ENCODE measurements around the gene DLX4. TPM values are rescaled to one million over a fixed set of nuclear protein-coding genes. Genes with fewer than 3 reads are reported as not detected.

Gene DLX4
- polyA plus RNA-seq, 2 donors: 0.28 to 1.0 TPM

- Histone ChIP-seq H3K9me3 (ENCODE audit: control insufficient read depth in 2 of 2, insufficient read depth in 1 of 2, low read depth in 1 of 2, low read length in 1 of 2) (peaks cover 0 to 2% of the 10 kb centered on the region in 2 donors), H3K4me3 (ENCODE audit: low read depth in 1 of 2, low read length in 2 of 2) (no peak overlapping the region), H3K36me3 (ENCODE audit: control insufficient read depth in 2 of 2, insufficient read depth in 2 of 2, low read length in 1 of 2) (no peaks in the 10 kb centered on the region), H3K27me3 (ENCODE audit: control insufficient read depth in 1 of 2, insufficient read depth in 2 of 2, low read length in 2 of 2) (no peaks in the 10 kb centered on the region), H3K4me1 (ENCODE audit: control insufficient read depth in 2 of 2, insufficient read depth in 2 of 2, low read length in 1 of 2) (peaks cover 0 to 2% of the 10 kb centered on the region in 2 donors), H3K27ac (ENCODE audit: low read depth in 2 of 2, low read length in 1 of 2) (no peak overlapping the region)
- 37 to 47% methylated on average over 26 of the region's 26 CpGs for WGBS, 2 donors
Measured at GRCh38 chr17:49944273-49944870, 24.6 kb upstream of the DLX4 start.

- Histone ChIP-seq H3K4me3 (ENCODE audit: low read depth in 1 of 2, low read length in 2 of 2) (no peak overlapping the region), H3K27me3 (ENCODE audit: control insufficient read depth in 1 of 2, insufficient read depth in 2 of 2, low read length in 2 of 2) (no peaks in the 10 kb centered on the region), H3K9me3 (ENCODE audit: control insufficient read depth in 2 of 2, insufficient read depth in 1 of 2, low read depth in 1 of 2, low read length in 1 of 2) (no peaks in the 10 kb centered on the region), H3K4me1 (ENCODE audit: control insufficient read depth in 2 of 2, insufficient read depth in 2 of 2, low read length in 1 of 2) (peaks cover 0 to 2% of the 10 kb centered on the region in 2 donors), H3K27ac (ENCODE audit: low read depth in 2 of 2, low read length in 1 of 2) (no peak overlapping the region), H3K36me3 (ENCODE audit: control insufficient read depth in 2 of 2, insufficient read depth in 2 of 2, low read length in 1 of 2) (no peaks in the 10 kb centered on the region)
- 82 to 83% methylated on average over 8 of the region's 8 CpGs for WGBS, 2 donors
Measured at GRCh38 chr17:49946208-49946607, 22.8 kb upstream of the DLX4 start.

GRCh38 chr17:49946964-49947584 is 21.9 kb upstream of the DLX4 start:
- Histone ChIP-seq H3K27ac (ENCODE audit: low read depth in 2 of 2, low read length in 1 of 2) (no peak overlapping the region), H3K9me3 (ENCODE audit: control insufficient read depth in 2 of 2, insufficient read depth in 1 of 2, low read depth in 1 of 2, low read length in 1 of 2) (no peaks in the 10 kb centered on the region), H3K4me1 (ENCODE audit: control insufficient read depth in 2 of 2, insufficient read depth in 2 of 2, low read length in 1 of 2) (peaks cover 0 to 2% of the 10 kb centered on the region in 2 donors), H3K4me3 (ENCODE audit: low read depth in 1 of 2, low read length in 2 of 2) (no peak overlapping the region), H3K36me3 (ENCODE audit: control insufficient read depth in 2 of 2, insufficient read depth in 2 of 2, low read length in 1 of 2) (no peaks in the 10 kb centered on the region), H3K27me3 (ENCODE audit: control insufficient read depth in 1 of 2, insufficient read depth in 2 of 2, low read length in 2 of 2) (no peaks in the 10 kb centered on the region)
- WGBS, 2 donors: 82 to 88% methylated on average over 9 to 11 of the region's 11 CpGs

GRCh38 chr17:49949634-49950033 is 19.4 kb upstream of the DLX4 start:
- WGBS, 2 donors: 79 to 80% methylated on average over 2 of the region's 2 CpGs
- H3K27me3 ChIP-seq (ENCODE audit: control insufficient read depth in 1 of 2, insufficient read depth in 2 of 2, low read length in 2 of 2): no peaks in the 10 kb centered on the region

GRCh38 chr17:49951362-49952082 is 17.5 kb upstream of the DLX4 start:
- Histone ChIP-seq H3K27me3 (ENCODE audit: control insufficient read depth in 1 of 2, insufficient read depth in 2 of 2, low read length in 2 of 2) (no peaks in the 10 kb centered on the region), H3K4me1 (ENCODE audit: control insufficient read depth in 2 of 2, insufficient read depth in 2 of 2, low read length in 1 of 2) (no peaks in the 10 kb centered on the region), H3K9me3 (ENCODE audit: control insufficient read depth in 2 of 2, insufficient read depth in 1 of 2, low read depth in 1 of 2, low read length in 1 of 2) (no peaks in the 10 kb centered on the region), H3K36me3 (ENCODE audit: control insufficient read depth in 2 of 2, insufficient read depth in 2 of 2, low read length in 1 of 2) (no peaks in the 10 kb centered on the region), H3K4me3 (ENCODE audit: low read depth in 1 of 2, low read length in 2 of 2) (no peak overlapping the region), H3K27ac (ENCODE audit: low read depth in 2 of 2, low read length in 1 of 2) (no peak overlapping the region)
- WGBS, 2 donors: 49 to 53% methylated on average over 14 of the region's 14 CpGs

More at GRCh38 chr17:49949634-49950033, 19.4 kb upstream of the DLX4 start:
- Histone ChIP-seq H3K27ac (ENCODE audit: low read depth in 2 of 2, low read length in 1 of 2) (no peak overlapping the region), H3K4me1 (ENCODE audit: control insufficient read depth in 2 of 2, insufficient read depth in 2 of 2, low read length in 1 of 2) (peaks cover 0 to 2% of the 10 kb centered on the region in 2 donors), H3K36me3 (ENCODE audit: control insufficient read depth in 2 of 2, insufficient read depth in 2 of 2, low read length in 1 of 2) (no peaks in the 10 kb centered on the region), H3K9me3 (ENCODE audit: control insufficient read depth in 2 of 2, insufficient read depth in 1 of 2, low read depth in 1 of 2, low read length in 1 of 2) (no peaks in the 10 kb centered on the region), H3K4me3 (ENCODE audit: low read depth in 1 of 2, low read length in 2 of 2) (no peak overlapping the region)

- H3K27me3 ChIP-seq (ENCODE audit: control insufficient read depth in 1 of 2, insufficient read depth in 2 of 2, low read length in 2 of 2): no peaks in the 10 kb centered on the region
- no peaks in the 10 kb centered on the region for H3K36me3 ChIP-seq (ENCODE audit: control insufficient read depth in 2 of 2, insufficient read depth in 2 of 2, low read length in 1 of 2)
- no peak overlapping the region for H3K27ac ChIP-seq (ENCODE audit: low read depth in 2 of 2, low read length in 1 of 2)
- H3K9me3 ChIP-seq (ENCODE audit: control insufficient read depth in 2 of 2, insufficient read depth in 1 of 2, low read depth in 1 of 2, low read length in 1 of 2): no peaks in the 10 kb centered on the region
- WGBS, 2 donors: 39 to 40% methylated on average over 7 of the region's 7 CpGs
- H3K4me1 ChIP-seq (ENCODE audit: control insufficient read depth in 2 of 2, insufficient read depth in 2 of 2, low read length in 1 of 2): peaks cover 0 to 4% of the 10 kb centered on the region in 2 donors
- H3K4me3 ChIP-seq (ENCODE audit: low read depth in 1 of 2, low read length in 2 of 2): no peak overlapping the region
Measured at GRCh38 chr17:49952209-49952911, 16.6 kb upstream of the DLX4 start.

GRCh38 chr17:49952912-49953497 is 16.0 kb upstream of the DLX4 start:
- Histone ChIP-seq H3K27me3 (ENCODE audit: control insufficient read depth in 1 of 2, insufficient read depth in 2 of 2, low read length in 2 of 2) (no peaks in the 10 kb centered on the region), H3K9me3 (ENCODE audit: control insufficient read depth in 2 of 2, insufficient read depth in 1 of 2, low read depth in 1 of 2, low read length in 1 of 2) (no peaks in the 10 kb centered on the region), H3K36me3 (ENCODE audit: control insufficient read depth in 2 of 2, insufficient read depth in 2 of 2, low read length in 1 of 2) (no peaks in the 10 kb centered on the region), H3K4me3 (ENCODE audit: low read depth in 1 of 2, low read length in 2 of 2) (no peak overlapping the region), H3K4me1 (ENCODE audit: control insufficient read depth in 2 of 2, insufficient read depth in 2 of 2, low read length in 1 of 2) (peaks cover 0 to 4% of the 10 kb centered on the region in 2 donors), H3K27ac (ENCODE audit: low read depth in 2 of 2, low read length in 1 of 2) (no peak overlapping the region)
- WGBS, 2 donors: 73% methylated on average over 8 of the region's 8 CpGs

- Histone ChIP-seq H3K4me3 (ENCODE audit: low read depth in 1 of 2, low read length in 2 of 2) (no peak overlapping the region), H3K27me3 (ENCODE audit: control insufficient read depth in 1 of 2, insufficient read depth in 2 of 2, low read length in 2 of 2) (no peaks in the 10 kb centered on the region), H3K4me1 (ENCODE audit: control insufficient read depth in 2 of 2, insufficient read depth in 2 of 2, low read length in 1 of 2) (peaks cover 0 to 8% of the 10 kb centered on the region in 2 donors), H3K27ac (ENCODE audit: low read depth in 2 of 2, low read length in 1 of 2) (no peak overlapping the region), H3K9me3 (ENCODE audit: control insufficient read depth in 2 of 2, insufficient read depth in 1 of 2, low read depth in 1 of 2, low read length in 1 of 2) (no peaks in the 10 kb centered on the region), H3K36me3 (ENCODE audit: control insufficient read depth in 2 of 2, insufficient read depth in 2 of 2, low read length in 1 of 2) (no peaks in the 10 kb centered on the region)
- 43 to 67% methylated on average over 1 of the region's 1 CpG for WGBS, 2 donors
Measured at GRCh38 chr17:49955157-49955556, 13.8 kb upstream of the DLX4 start.

- H3K27ac ChIP-seq (ENCODE audit: low read depth in 2 of 2, low read length in 1 of 2): no peak overlapping the region
- H3K36me3 ChIP-seq (ENCODE audit: control insufficient read depth in 2 of 2, insufficient read depth in 2 of 2, low read length in 1 of 2): no peaks in the 10 kb centered on the region
- H3K4me1 ChIP-seq (ENCODE audit: control insufficient read depth in 2 of 2, insufficient read depth in 2 of 2, low read length in 1 of 2): peaks cover 0 to 8% of the 10 kb centered on the region in 2 donors
- no peaks in the 10 kb centered on the region for H3K27me3 ChIP-seq (ENCODE audit: control insufficient read depth in 1 of 2, insufficient read depth in 2 of 2, low read length in 2 of 2)
- 50 to 61% methylated on average over 4 of the region's 4 CpGs for WGBS, 2 donors
- H3K9me3 ChIP-seq (ENCODE audit: control insufficient read depth in 2 of 2, insufficient read depth in 1 of 2, low read depth in 1 of 2, low read length in 1 of 2): no peaks in the 10 kb centered on the region
- H3K4me3 ChIP-seq (ENCODE audit: low read depth in 1 of 2, low read length in 2 of 2): no peak overlapping the region
Measured at GRCh38 chr17:49956780-49957179, 12.2 kb upstream of the DLX4 start.
